Testis (tissue), 3 donors: ENCODE data around the gene ERC2. TPM values are rescaled to one million over a fixed set of nuclear protein-coding genes. Genes with fewer than 3 reads are reported as not detected.

Source experiments
- DNase-seq: peaks from one replicate; pipeline ENCODE4 v3.0.0-alpha.2; 2019
- H3K27ac ChIP-seq, 2 donors: fragments of 200-600 bp; sonication (generic); one replicate each; pipeline ENCODE4 v1.5.1; 2019
- H3K27me3 ChIP-seq: fragments of 200-600 bp; sonication (generic); one replicate; pipeline ENCODE4 v1.5.1; 2019
- H3K36me3 ChIP-seq: fragments of 200-600 bp; sonication (generic); one replicate; pipeline ENCODE4 v1.5.1; 2017; ENCODE audit warnings: low read depth; ENCODE audit errors: missing control alignments
- H3K4me1 ChIP-seq: fragments of 200-600 bp; sonication (generic); one replicate; pipeline ENCODE4 v1.5.1; 2019
- H3K4me3 ChIP-seq, 2 donors: fragments of 200-600 bp; sonication (generic); one replicate each; pipeline ENCODE4 v1.5.1; 2017 to 2019
- H3K9me3 ChIP-seq: fragments of 200-600 bp; sonication (generic); one replicate; pipeline ENCODE4 v1.5.1; 2017
- CTCF ChIP-seq, 3 experiments: fragments of 450-650 bp in 2 of 3; fragments of 200-600 bp in 1 of 3; sonication (generic) in 1 of 3; IDR thresholded peaks; one replicate each; pipeline ENCODE4 v1.5.1; 2016 to 2019; ENCODE audit warnings: antibody characterized with exemption in 3 of 3, mild to moderate bottlenecking in 2 of 3, moderate library complexity in 1 of 3
- POLR2A ChIP-seq: fragments of 450-650 bp; IDR thresholded peaks from one replicate; pipeline ENCODE4 v1.6.1; 2017; ENCODE audit warnings: antibody characterized with exemption, mild to moderate bottlenecking, moderate library complexity
- WGBS, 2 donors: methylation state at CpG; one replicate each; pipeline ENCODE4 v1.1.5; 2018; 5-methylcytosine and 5-hydroxymethylcytosine counted together
- intact Hi-C: fragments of 100-400 bp; cut with DNase I; formaldehyde crosslinking; loops from one replicate; pipeline ENCODE4 v1.15.1; 2023; ENCODE audit warnings: low total_unique reads
- polyA plus RNA-seq: library from polyadenylated mRNA; stranded (reverse); fragments of 350-450 nt; fragmentation: Illumina TruSeq; extraction: RNeasy Lipid Tissue Mini Kit (QIAGEN cat#74804); gene quantifications from one replicate; pipeline ENCODE4 v1.2.3, GENCODE V29; 2014; ENCODE audit warnings: low read depth, low replicate concordance; ENCODE audit not compliant: insufficient read depth
- total RNA-seq, 2 donors: library from RNA; depleted of rRNA; stranded (reverse); fragments of >200 nt; gene quantifications; one replicate each; pipeline ENCODE4 v1.2.3, GENCODE V29; 2016

Gene ERC2
- total and polyA plus RNA-seq, 3 donors from 2014 or later: 1.9 to 6.1 (median 5.9) TPM

- WGBS, 2 donors: 85 to 93% methylated on average over 2 of the region's 2 CpGs
- Histone ChIP-seq H3K27ac (no peak overlapping the region), H3K9me3 (no peaks in the 10 kb centered on the region), H3K36me3 (no peaks in the 10 kb centered on the region), H3K27me3 (no peaks in the 10 kb centered on the region), H3K4me1 (no peaks in the 10 kb centered on the region), H3K4me3 (no peak overlapping the region)
- DNase-seq: no peak
- intact Hi-C loops: no loop called here
- TF ChIP-seq POLR2A (no peak), CTCF (IDR thresholded peaks at IDR 0.05) (no peak)
Observed at GRCh38 chr3:56180433-56180832, 287.8 kb downstream of the ERC2 start.

DNA sequence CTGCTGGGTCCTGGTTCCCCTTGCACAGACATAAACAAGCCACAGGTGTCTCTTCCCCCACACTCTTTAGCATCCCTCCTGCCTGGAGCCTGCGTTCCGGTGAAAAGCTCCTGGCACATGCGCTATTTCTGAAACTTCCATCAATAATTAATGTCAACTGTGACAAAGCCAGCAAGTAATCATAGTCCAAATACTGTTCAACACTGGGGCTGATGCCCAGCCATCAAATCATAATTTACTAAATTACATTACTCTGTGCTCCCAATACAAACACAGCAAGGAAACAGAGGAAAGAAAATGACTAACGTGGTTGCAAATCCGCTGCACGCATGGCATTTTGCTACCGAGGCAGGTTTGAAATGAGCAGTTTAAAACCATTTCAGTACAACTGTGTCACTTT is 294.7 kb downstream of the ERC2 start:
- Histone ChIP-seq H3K27ac (no peak overlapping the region), H3K9me3 (no peaks in the 10 kb centered on the region), H3K4me1 (no peaks in the 10 kb centered on the region), H3K27me3 (no peaks in the 10 kb centered on the region), H3K4me3 (no peak overlapping the region), H3K36me3 (no peaks in the 10 kb centered on the region)
- DNase-seq: no peak
- no peak for TF ChIP-seq POLR2A
- TF ChIP-seq CTCF (IDR thresholded peaks at IDR 0.05): no peak
- intact Hi-C loops: no loop called here
- WGBS, 2 donors: 70 to 78% methylated on average over 7 of the region's 7 CpGs

DNA sequence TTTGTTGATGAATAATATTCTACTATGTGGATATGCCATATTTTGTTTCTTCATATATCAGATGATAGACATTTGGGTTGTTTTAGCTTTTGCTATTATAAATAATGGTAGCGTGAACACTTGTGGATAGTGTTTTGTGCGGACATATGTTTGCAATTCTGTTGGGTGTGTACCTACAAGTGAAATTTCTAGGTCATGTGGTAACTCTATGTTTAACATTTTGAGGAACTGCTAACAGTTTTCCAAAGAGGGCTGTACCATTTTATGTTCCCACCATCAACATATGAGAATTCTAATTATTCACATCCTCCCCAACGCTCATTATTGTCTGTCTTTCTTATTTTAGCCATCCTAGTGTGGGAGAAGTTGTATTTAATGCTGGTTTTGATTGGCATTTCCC is 303.8 kb downstream of the ERC2 start:
- intact Hi-C loops: no loop called here
- 88 to 93% methylated on average over 3 of the region's 3 CpGs for WGBS, 2 donors
- no peak overlapping the region for H3K27ac ChIP-seq
- H3K4me3 ChIP-seq: no peak overlapping the region
- DNase-seq: no peak
- no peaks in the 10 kb centered on the region for H3K4me1 ChIP-seq
- no peaks in the 10 kb centered on the region for H3K9me3 ChIP-seq
- no peaks in the 10 kb centered on the region for H3K27me3 ChIP-seq
- TF ChIP-seq POLR2A: no peak
- no peak for TF ChIP-seq CTCF (IDR thresholded peaks at IDR 0.05)
- no peaks in the 10 kb centered on the region for H3K36me3 ChIP-seq

DNA sequence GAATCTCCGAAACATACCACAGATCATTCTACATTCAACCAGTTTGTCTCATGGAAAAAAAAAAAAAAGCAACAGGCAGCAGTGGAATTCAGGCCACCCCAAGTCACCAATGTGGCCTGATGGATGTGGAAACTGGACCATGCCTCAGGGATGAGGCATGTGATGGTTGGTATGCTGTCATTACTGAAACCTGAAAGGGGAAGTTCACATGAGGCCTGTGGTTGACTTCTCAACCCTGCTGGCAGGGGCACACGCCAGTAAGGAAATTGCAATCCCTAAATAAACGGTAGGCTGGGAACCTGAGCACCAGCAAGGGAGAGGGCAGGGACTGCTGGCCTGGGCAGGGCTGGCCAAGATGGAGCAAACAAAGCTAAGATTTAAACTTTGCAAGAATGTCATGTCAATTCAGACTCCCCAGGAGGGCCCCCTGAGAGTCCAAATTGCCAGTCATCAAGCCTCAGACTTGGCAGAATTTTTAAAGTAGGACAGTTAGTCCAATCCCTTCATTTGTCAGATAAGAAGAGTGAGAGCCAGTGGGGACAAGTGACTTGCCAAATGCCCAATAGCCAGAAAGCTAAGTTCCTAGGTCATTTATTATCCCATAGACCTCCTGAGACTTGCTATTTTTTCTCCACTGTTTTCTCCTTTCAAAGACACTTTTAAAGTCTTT is 310.4 kb downstream of the ERC2 start:
- Histone ChIP-seq H3K27ac (no peak overlapping the region), H3K9me3 (no peaks in the 10 kb centered on the region), H3K4me3 (no peak overlapping the region), H3K36me3 (no peaks in the 10 kb centered on the region), H3K4me1 (no peaks in the 10 kb centered on the region), H3K27me3 (no peaks in the 10 kb centered on the region)
- whole genome bisulfite sequencing, 2 donors: 66 to 80% methylated on average over 3 of the region's 3 CpGs
- intact Hi-C loops: no loop called here
- TF ChIP-seq CTCF (IDR thresholded peaks at IDR 0.05) (no peak), POLR2A (no peak)
- DNase-seq: peak; percentile 18

GRCh38 chr3:56154297-56154696 is 314.0 kb downstream of the ERC2 start:
- no peak overlapping the region for H3K4me3 ChIP-seq
- no peaks in the 10 kb centered on the region for H3K9me3 ChIP-seq
- WGBS, 2 donors: 87 to 95% methylated on average over 1 of the region's 1 CpG
- DNase-seq: no peak
- H3K36me3 ChIP-seq: no peaks in the 10 kb centered on the region
- intact Hi-C loops: no loop called here
- no peak overlapping the region for H3K27ac ChIP-seq
- no peaks in the 10 kb centered on the region for H3K27me3 ChIP-seq
- no peaks in the 10 kb centered on the region for H3K4me1 ChIP-seq
- no peak for TF ChIP-seq CTCF (IDR thresholded peaks at IDR 0.05)
- TF ChIP-seq POLR2A: no peak
